K562 (cell line): Measurements from ENCODE around the gene MYL12A. TPM values are rescaled to one million over a fixed set of nuclear protein-coding genes. Genes with fewer than 3 reads are reported as not detected.
A peak's percentile ranks its signal among the peaks of the same experiment; 100 is the strongest.

Source experiments
- CREM ChIP-seq: IDR thresholded peaks from 2 replicates; pipeline ENCODE4 v1.6.1; 2014; ENCODE audit warnings: antibody characterized with exemption, low read depth
- MAZ ChIP-seq, 2 experiments: fragments of 450-650 bp in 1 of 2; sonication (generic) in 1 of 2; formaldehyde crosslinking; IDR thresholded peaks in 1 of 2; conservative IDR thresholded peaks in 1 of 2; 2 replicates each; pipeline versions ENCODE4 v1.4.0 to v1.5.0; 2020; ENCODE audit warnings: mild to moderate bottlenecking in 1 of 2, missing genetic modification reagents in 1 of 2
- MEIS2 ChIP-seq: fragments of 450-650 bp; IDR thresholded peaks from 2 replicates; pipeline ENCODE4 v1.6.1; 2014; ENCODE audit warnings: mild to moderate bottlenecking; ENCODE audit not compliant: partially characterized antibody
- MNT ChIP-seq, 2 experiments: fragments of 450-650 bp; conservative IDR thresholded peaks; 2 replicates each; pipeline ENCODE4 v1.6.1; 2017; ENCODE audit warnings: mild to moderate bottlenecking in 2 of 2, moderate library complexity in 2 of 2
- PHB2 ChIP-seq: fragments of 450-650 bp; IDR thresholded peaks from 2 replicates; pipeline ENCODE4 v1.6.1; 2017; ENCODE audit warnings: low read depth
- polyA plus RNA-seq, 8 experiments: library from polyadenylated mRNA; depleted of rRNA in 4 of 8; stranded (reverse) in 5 of 8; unstranded in 3 of 8; fragments of >200 nt; fragmentation: Nextera tagmentation in 2 of 8; fragmentation: Illumina TruSeq in 1 of 8; extraction: Ambion mirVana in 2 of 8; extraction: Trizol in 1 of 8; gene quantifications; 2 replicates each; pipeline versions ENCODE4 v1.2.1 to v1.2.3, GENCODE V29; 2011 to 2014; ENCODE audit warnings: inconsistent platforms in 1 of 8, missing spikeins in 1 of 8
- total RNA-seq, 7 experiments: library from RNA; depleted of rRNA in 6 of 7; stranded (reverse); fragments of >200 nt in 6 of 7; fragmentation: Illumina TruSeq in 2 of 7; extraction: Trizol in 2 of 7; gene quantifications; 2 replicates each; pipeline versions ENCODE4 v1.2.1 to v1.2.3, GENCODE V29; 2011 to 2021; ENCODE audit warnings: low replicate concordance in 1 of 7
- TF ChIP-seq, protein P1 (sequence below): fragments of 200-800 bp; sonication (Bioruptor generic); IDR thresholded peaks from 2 replicates; pipeline ENCODE4 v1.6.1; 2017; ENCODE audit warnings: missing genetic modification characterization, missing compliant biosample characterization
- TF ChIP-seq, protein P2 (sequence below): fragments of 200-600 bp; sonication (generic); IDR thresholded peaks from one replicate; pipeline ENCODE4 v1.6.1; 2012; ENCODE audit warnings: mild to moderate bottlenecking, low read depth, low read length, inconsistent platforms
- TF ChIP-seq, protein P3 (sequence below), 2 experiments: fragments of 450-650 bp; IDR thresholded peaks; 2 replicates each; pipeline ENCODE4 v1.6.1; 2018; ENCODE audit warnings: mild to moderate bottlenecking in 2 of 2, low read depth in 1 of 2; ENCODE audit not compliant: partially characterized antibody in 2 of 2

MYL12A gene
- total and polyA plus RNA-seq, 9 of the 15 experiments (the other 6 are each of a cell fraction or from before 2014, with no cell fraction given): 308 to 1,031 (median 559) TPM

- 0 out of 4 replicates have a peak, but pooled peaks of 1 of the 2 experiments have one; percentile 19 for TF ChIP-seq MNT (conservative IDR thresholded peaks at IDR 0.05)
- no peak for TF ChIP-seq MAZ (CRISPR knock-in tag; conservative IDR thresholded peaks at IDR 0.05 in 1 of 2, IDR thresholded peaks at IDR 0.05 in 1 of 2)
- TF ChIP-seq, protein P1, sequence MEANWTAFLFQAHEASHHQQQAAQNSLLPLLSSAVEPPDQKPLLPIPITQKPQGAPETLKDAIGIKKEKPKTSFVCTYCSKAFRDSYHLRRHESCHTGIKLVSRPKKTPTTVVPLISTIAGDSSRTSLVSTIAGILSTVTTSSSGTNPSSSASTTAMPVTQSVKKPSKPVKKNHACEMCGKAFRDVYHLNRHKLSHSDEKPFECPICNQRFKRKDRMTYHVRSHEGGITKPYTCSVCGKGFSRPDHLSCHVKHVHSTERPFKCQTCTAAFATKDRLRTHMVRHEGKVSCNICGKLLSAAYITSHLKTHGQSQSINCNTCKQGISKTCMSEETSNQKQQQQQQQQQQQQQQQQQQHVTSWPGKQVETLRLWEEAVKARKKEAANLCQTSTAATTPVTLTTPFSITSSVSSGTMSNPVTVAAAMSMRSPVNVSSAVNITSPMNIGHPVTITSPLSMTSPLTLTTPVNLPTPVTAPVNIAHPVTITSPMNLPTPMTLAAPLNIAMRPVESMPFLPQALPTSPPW (CRISPR knock-in tag): peak; percentile 38; the same call in 1 of the 2 replicates
- TF ChIP-seq CREM: no peak
- no peak for TF ChIP-seq PHB2
- TF ChIP-seq, protein P2, sequence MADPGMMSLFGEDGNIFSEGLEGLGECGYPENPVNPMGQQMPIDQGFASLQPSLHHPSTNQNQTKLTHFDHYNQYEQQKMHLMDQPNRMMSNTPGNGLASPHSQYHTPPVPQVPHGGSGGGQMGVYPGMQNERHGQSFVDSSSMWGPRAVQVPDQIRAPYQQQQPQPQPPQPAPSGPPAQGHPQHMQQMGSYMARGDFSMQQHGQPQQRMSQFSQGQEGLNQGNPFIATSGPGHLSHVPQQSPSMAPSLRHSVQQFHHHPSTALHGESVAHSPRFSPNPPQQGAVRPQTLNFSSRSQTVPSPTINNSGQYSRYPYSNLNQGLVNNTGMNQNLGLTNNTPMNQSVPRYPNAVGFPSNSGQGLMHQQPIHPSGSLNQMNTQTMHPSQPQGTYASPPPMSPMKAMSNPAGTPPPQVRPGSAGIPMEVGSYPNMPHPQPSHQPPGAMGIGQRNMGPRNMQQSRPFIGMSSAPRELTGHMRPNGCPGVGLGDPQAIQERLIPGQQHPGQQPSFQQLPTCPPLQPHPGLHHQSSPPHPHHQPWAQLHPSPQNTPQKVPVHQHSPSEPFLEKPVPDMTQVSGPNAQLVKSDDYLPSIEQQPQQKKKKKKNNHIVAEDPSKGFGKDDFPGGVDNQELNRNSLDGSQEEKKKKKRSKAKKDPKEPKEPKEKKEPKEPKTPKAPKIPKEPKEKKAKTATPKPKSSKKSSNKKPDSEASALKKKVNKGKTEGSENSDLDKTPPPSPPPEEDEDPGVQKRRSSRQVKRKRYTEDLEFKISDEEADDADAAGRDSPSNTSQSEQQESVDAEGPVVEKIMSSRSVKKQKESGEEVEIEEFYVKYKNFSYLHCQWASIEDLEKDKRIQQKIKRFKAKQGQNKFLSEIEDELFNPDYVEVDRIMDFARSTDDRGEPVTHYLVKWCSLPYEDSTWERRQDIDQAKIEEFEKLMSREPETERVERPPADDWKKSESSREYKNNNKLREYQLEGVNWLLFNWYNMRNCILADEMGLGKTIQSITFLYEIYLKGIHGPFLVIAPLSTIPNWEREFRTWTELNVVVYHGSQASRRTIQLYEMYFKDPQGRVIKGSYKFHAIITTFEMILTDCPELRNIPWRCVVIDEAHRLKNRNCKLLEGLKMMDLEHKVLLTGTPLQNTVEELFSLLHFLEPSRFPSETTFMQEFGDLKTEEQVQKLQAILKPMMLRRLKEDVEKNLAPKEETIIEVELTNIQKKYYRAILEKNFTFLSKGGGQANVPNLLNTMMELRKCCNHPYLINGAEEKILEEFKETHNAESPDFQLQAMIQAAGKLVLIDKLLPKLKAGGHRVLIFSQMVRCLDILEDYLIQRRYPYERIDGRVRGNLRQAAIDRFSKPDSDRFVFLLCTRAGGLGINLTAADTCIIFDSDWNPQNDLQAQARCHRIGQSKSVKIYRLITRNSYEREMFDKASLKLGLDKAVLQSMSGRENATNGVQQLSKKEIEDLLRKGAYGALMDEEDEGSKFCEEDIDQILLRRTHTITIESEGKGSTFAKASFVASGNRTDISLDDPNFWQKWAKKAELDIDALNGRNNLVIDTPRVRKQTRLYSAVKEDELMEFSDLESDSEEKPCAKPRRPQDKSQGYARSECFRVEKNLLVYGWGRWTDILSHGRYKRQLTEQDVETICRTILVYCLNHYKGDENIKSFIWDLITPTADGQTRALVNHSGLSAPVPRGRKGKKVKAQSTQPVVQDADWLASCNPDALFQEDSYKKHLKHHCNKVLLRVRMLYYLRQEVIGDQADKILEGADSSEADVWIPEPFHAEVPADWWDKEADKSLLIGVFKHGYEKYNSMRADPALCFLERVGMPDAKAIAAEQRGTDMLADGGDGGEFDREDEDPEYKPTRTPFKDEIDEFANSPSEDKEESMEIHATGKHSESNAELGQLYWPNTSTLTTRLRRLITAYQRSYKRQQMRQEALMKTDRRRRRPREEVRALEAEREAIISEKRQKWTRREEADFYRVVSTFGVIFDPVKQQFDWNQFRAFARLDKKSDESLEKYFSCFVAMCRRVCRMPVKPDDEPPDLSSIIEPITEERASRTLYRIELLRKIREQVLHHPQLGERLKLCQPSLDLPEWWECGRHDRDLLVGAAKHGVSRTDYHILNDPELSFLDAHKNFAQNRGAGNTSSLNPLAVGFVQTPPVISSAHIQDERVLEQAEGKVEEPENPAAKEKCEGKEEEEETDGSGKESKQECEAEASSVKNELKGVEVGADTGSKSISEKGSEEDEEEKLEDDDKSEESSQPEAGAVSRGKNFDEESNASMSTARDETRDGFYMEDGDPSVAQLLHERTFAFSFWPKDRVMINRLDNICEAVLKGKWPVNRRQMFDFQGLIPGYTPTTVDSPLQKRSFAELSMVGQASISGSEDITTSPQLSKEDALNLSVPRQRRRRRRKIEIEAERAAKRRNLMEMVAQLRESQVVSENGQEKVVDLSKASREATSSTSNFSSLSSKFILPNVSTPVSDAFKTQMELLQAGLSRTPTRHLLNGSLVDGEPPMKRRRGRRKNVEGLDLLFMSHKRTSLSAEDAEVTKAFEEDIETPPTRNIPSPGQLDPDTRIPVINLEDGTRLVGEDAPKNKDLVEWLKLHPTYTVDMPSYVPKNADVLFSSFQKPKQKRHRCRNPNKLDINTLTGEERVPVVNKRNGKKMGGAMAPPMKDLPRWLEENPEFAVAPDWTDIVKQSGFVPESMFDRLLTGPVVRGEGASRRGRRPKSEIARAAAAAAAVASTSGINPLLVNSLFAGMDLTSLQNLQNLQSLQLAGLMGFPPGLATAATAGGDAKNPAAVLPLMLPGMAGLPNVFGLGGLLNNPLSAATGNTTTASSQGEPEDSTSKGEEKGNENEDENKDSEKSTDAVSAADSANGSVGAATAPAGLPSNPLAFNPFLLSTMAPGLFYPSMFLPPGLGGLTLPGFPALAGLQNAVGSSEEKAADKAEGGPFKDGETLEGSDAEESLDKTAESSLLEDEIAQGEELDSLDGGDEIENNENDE: no peak
- peak; percentile 96 for TF ChIP-seq MEIS2
- TF ChIP-seq, protein P3, sequence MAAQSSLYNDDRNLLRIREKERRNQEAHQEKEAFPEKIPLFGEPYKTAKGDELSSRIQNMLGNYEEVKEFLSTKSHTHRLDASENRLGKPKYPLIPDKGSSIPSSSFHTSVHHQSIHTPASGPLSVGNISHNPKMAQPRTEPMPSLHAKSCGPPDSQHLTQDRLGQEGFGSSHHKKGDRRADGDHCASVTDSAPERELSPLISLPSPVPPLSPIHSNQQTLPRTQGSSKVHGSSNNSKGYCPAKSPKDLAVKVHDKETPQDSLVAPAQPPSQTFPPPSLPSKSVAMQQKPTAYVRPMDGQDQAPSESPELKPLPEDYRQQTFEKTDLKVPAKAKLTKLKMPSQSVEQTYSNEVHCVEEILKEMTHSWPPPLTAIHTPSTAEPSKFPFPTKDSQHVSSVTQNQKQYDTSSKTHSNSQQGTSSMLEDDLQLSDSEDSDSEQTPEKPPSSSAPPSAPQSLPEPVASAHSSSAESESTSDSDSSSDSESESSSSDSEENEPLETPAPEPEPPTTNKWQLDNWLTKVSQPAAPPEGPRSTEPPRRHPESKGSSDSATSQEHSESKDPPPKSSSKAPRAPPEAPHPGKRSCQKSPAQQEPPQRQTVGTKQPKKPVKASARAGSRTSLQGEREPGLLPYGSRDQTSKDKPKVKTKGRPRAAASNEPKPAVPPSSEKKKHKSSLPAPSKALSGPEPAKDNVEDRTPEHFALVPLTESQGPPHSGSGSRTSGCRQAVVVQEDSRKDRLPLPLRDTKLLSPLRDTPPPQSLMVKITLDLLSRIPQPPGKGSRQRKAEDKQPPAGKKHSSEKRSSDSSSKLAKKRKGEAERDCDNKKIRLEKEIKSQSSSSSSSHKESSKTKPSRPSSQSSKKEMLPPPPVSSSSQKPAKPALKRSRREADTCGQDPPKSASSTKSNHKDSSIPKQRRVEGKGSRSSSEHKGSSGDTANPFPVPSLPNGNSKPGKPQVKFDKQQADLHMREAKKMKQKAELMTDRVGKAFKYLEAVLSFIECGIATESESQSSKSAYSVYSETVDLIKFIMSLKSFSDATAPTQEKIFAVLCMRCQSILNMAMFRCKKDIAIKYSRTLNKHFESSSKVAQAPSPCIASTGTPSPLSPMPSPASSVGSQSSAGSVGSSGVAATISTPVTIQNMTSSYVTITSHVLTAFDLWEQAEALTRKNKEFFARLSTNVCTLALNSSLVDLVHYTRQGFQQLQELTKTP (IDR thresholded peaks at IDR 0.05; ENCODE audit: low read depth in 1 of 2, partially characterized antibody in 2 of 2): peak in 1 of 2 experiments; percentile 68
Observed at GRCh38 chr18:3265564-3266033, 18.0 kb downstream of the MYL12A start (continued).
